ENCODE results near the gene ROCK2.
"Not testable (repeated sequence)": the region's sequence is repeated elsewhere in the genome, so short reads cannot be mapped to it uniquely, and the experiment has no call there.

ROCK2 gene

DNA sequence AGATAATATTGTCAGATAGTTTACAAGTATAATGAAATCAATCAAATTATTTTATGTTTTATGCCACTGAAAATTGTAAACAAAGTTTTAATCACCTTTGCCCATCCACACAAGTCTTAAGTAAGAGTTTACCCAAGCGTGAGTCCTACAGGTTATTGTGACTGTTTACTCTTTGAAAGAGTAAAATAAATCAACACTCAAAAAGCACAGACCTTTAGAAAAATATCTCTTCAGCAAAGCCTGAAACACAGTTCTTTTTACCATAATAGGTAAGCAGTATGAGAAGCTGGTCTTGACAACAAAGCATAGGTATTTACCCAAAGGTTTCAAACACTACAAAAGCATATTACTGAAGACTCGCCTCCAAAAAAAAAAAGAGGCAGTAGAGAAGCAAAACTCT lies 3.7 kb downstream of the ROCK2 start:
- no peak for DNase-seq (ENCODE audit: low spot score)

GRCh38 chr2:11339508-11340083 lies 4.8 kb downstream of the ROCK2 start:
- no peak for DNase-seq (ENCODE audit: low spot score)

GRCh38 chr2:11338580-11338979 lies 5.9 kb downstream of the ROCK2 start:
- no peak for DNase-seq (ENCODE audit: low spot score)

DNA sequence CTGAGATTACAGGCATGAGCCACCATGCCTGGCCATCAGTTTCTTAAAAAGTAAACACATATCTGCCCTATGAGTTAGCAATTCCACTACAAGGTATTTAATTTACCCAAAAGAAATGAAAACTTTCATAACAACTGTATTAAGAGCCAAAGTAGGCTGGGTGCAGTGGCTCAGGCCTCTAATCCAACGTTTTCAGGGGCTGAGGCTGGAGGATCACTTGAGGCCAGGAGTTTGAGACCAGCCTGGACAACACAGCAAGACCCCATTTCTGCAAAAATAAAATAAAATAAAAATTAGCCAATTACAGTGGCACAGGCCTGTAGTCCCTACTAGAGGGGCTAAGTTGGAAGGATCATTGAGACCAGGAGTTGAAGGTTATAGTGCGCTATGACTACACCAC lies 6.5 kb downstream of the ROCK2 start:
- no peak for DNase-seq (ENCODE audit: low spot score)

GRCh38 chr2:11336189-11336588 lies 8.2 kb downstream of the ROCK2 start:
- no peak for DNase-seq (ENCODE audit: low spot score)

- no peak for DNase-seq (ENCODE audit: low spot score)
Observed at GRCh38 chr2:11333427-11334183, 10.8 kb downstream of the ROCK2 start.

DNA sequence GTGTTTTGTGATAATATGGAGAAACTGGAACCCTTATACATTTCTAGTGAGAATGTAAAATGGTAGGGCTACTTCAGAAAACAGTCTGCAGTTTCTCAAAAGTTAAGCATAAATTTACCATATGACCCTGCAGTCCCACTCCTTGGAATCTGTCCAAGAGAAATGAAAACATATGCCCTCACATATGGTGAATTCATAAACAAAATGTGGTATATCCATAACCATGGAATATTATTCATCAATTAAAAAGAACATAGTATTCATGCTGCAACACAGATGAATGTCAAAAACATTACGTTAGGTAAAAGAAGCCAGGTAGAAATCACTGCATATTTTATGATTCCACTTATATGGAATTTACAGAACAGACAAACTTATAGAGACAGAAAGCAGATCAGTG lies 11.8 kb downstream of the ROCK2 start:
- DNase-seq (ENCODE audit: low spot score), result no peak

DNA sequence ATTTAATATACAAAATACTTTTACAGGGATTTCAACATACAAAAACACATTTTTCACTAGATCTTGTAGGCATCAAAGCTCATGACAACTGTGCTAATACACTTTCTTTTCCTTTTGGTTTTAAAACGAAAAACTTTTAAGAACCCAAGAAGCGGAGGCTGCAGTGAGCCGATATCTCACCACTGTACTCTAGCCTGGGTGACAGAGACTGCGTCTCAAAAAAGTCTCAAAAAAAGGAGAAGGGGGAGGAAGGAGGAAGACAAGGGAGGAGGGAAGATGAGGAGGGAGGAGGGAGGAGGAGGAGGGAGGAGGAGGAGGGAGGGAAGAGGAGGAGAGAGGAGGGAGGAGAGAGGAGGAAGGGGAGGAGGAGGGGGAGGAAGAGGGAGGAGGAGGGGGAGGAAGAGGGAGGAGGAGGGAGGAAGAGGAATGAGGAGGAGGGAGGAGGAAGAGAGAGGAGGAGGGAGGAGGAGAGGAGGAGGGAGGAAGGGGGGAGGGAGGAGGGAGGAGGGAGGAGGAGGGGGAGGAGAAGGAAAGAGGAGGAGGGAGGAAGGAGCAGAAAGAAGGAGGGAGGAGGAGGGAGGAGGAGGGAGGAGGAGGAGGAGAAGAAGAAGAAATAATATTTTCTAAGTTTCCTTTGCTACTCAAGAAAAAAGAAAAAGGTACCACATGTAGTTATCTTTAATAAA lies 13.8 kb downstream of the ROCK2 start:
- DNase-seq (ENCODE audit: low spot score), result no peak

DNA sequence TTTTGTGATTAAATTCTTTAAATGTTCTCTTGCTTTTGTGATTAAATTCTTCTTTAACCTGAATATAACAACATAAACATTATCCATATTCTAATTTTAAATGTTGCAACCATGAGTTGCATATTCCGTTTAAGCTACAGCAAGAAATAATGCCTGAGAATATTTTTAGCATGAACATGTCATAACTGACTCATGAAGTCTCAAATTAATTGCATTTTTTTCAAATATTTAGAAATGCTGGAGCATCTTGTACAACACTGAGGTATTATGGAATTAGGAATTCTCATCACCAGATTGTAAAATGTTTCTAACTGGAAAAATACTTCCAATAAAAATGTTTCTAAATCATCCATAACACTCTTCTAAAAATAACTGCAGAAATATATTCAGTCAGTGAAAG lies 14.7 kb downstream of the ROCK2 start:
- no peak for DNase-seq (ENCODE audit: low spot score)

DNA sequence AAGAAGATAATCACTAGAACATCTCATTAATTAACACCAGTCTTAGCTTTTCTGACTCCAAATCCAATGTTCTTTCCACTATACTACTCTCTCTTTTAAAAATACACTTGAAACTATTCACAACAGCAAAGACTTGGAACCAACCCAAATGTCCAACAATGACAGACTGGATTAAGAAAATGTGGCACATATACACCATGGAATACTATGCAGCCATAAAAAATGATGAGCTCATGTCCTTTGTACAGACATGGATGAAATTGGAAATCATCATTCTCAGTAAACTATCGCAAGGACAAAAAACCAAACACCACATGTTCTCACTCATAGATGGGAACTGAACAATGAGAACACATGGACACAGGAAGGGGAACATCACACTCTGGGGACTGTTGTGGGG lies 15.9 kb downstream of the ROCK2 start:
- not testable (repeated sequence) for DNase-seq (ENCODE audit: low spot score)

- DNase-seq (ENCODE audit: low spot score), result no peak
Observed at GRCh38 chr2:11327871-11328270, 16.6 kb downstream of the ROCK2 start.

DNA sequence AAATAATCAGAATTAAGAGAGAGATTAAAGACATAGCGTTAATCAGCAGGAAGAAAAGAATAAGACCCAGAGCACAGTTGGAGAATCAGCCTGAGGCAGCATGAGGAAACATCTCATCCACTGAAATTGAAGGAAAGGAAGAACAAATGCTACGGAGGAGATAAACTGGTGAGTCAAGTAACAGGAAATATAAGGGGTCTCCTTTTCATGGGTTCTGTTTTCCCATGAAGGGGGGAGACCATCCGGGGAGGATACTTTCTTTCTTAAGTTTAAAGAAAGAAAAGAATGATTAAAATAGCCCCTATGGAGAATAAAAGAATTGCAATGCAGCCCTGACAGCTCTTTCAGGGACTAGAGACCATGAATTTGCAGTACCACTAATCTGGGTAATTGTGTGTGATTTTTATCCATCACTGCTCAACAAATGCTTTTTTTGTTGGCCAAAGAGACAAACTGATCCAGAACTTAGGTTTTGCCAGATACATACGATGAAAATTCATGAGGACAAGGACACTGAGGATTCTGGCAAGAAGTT lies 17.7 kb downstream of the ROCK2 start:
- DNase-seq (ENCODE audit: low spot score), result no peak

- DNase-seq (ENCODE audit: low spot score), result no peak
Observed at GRCh38 chr2:11325961-11326676, 18.3 kb downstream of the ROCK2 start.

GRCh38 chr2:11321847-11322246 lies 22.6 kb downstream of the ROCK2 start:
- DNase-seq (ENCODE audit: low spot score), result no peak

DNA sequence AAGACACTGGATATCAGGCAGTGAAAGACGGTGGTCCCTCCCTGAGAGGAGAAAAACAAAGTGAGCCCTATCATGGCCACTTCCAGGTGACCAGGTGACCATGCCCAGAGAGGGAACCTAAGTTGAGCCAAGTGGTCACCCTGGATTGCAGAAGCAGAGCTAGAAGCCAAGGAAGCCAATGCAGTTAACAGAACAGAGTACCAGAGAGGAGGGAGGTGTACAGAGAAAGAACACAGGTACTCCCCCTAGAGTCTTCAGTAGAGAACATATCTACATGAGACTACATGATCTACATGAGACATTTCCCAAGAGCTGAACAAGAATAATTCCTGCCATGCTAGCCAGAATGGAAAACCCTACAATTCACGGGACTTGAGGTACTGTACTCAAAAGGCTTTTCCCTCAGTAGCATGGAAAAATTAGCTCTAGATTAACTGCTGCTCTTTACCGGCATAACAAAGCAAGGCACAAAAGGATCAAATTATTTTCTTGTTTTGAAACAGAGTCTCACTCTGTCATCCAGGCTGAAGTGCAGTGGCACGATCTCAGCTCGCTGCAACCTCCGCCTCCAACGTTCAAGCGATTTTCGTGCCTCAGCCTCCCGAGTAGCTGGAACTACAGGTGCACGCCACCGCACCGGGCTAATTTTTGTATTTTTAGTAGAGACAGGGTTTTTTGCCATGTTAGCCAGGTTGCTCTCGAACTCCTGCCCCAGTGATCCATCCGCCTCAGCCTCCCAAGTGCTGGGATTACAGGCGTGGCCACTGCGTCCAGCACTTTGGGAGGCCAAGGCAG lies 23.5 kb downstream of the ROCK2 start:
- DNase-seq (ENCODE audit: low spot score), result no peak

- DNase-seq (ENCODE audit: low spot score), result no peak
Observed at GRCh38 chr2:11319939-11320338, 24.5 kb downstream of the ROCK2 start.

DNA sequence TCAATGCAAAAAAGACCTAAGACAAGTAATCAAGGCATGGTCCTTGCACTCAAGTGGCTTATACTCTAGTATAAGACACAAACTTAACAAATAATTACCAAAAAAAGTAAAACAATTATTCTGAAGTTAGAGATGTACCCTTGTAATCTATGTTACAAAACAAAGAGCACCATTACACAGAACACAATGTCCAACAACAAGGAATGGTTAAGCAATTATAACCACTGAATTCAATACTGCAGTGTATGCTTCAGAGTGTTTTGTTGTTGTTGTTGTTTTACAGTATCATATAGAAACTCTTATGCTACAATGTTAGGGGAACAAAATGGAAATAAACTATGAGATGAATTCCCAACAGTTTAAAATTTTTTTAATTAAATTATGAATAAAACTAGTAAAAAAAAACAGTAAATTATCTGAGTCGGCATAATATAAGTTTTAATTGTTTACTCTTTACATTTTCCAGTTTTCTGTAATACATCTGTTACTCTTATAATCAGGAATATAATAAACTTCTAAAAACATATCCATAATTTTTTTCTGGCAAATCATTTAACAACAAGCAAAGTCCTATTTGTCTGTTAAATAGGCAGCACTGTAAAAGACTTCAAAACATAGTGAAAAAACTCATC lies 29.2 kb downstream of the ROCK2 start:
- DNase-seq (ENCODE audit: low spot score), result no peak

GRCh38 chr2:11314487-11314886 lies 29.9 kb downstream of the ROCK2 start:
- no peak for DNase-seq (ENCODE audit: low spot score)

DNA sequence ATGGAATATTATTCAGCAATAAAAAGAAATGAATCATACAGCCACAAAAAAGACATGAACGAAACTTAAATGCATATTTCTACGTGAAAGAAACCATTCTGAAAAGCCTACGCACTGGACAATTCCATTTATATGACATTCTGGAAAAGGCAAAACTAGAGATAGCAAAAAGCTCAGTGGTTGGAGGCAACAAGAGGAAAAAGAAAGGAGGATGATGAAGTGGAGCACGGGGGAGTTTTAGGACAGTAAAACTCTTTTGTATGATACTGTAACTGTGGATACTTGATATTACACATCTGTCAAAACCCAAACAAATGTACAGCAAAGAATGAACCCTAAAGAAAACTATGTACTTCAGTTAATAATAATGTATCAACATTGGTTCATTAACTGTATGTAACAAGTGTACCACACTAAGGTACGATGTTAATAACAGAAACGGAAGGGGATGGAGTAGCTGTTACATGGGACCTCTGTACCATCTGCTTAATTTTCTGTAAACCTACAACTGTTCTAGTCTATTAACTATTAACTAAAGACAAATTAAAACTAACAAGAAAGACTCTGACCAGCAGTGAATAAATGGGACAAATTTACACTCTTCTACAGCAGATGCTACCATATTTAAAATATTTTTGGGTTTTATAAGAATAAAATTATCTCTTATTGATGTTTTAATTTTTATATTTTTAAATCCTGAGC lies 31.5 kb downstream of the ROCK2 start:
- DNase-seq (ENCODE audit: low spot score), result no peak

DNA sequence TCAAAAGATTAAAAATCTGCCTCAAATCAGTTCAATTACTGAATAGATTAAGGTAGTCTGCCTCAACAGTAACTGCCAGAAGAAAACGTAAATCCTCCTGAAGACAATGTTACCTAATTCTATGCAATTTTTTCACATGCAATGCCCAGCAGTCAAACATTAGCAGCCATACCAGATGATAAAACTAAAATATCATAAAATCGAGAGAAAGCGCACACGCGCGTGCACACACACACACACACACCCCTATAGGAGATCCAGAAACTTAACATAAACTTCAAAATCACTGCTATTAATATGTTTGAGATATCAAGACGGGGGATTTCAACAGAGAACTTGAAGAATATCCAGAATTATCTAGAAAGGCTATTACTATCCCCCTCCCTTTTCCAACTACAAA lies 32.9 kb downstream of the ROCK2 start:
- no peak for DNase-seq (ENCODE audit: low spot score)

DNA sequence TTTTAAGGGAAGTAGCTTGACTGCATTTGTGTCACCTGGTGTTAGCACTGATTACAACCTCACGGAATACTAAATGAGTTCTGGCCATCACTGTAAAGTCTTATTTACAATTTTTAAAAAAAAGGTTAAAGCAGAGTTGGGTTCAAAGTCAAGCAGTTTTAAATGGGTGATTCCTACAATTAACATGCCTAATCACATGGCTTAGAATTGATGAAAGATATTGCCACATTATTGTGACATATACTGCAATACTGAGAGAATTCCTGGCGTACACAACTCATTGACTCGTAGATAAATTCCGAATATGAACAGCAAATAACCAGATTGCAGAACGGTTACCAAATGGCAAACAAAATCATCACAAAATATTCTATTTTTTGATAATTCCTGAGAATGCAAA lies 34.2 kb downstream of the ROCK2 start:
- no peak for DNase-seq (ENCODE audit: low spot score)
